Activated T-helper 1 cell treated with anti-CD3 and anti-CD28 coated beads, Interleukin-12 subunit alpha, Interleukin-12 subunit beta, Interleukin-2, Interleukin-4 antibody, amounts not matched to agents 30 ng/mL and 10 ng/mL and 1 ng/mL, durations not matched to agents 14 hours and 24 hours and 36 hours (primary cell): ENCODE measurements around the gene DCLK2. TPM values are rescaled to one million over a fixed set of nuclear protein-coding genes. Genes with fewer than 3 reads are reported as not detected.

Experiments used
- DNase-seq: peaks from one replicate; pipeline ENCODE4 v3.0.0; 2021; ENCODE audit warnings: low spot score
- H3K27ac Mint-ChIP-seq: one replicate; pipeline ENCODE4 v1.8.0; 2021; ENCODE audit warnings: mild to moderate bottlenecking, mixed read lengths
- H3K27me3 Mint-ChIP-seq: one replicate; pipeline ENCODE4 v1.8.0; 2022; ENCODE audit warnings: mild to moderate bottlenecking, moderate library complexity, mixed read lengths; ENCODE audit not compliant: insufficient read depth
- H3K36me3 Mint-ChIP-seq: one replicate; pipeline ENCODE4 v1.8.0; 2021; ENCODE audit warnings: low read depth, mixed read lengths
- H3K4me1 Mint-ChIP-seq: one replicate; pipeline ENCODE4 v1.8.0; 2021; ENCODE audit warnings: low read depth, mixed read lengths
- H3K4me3 Mint-ChIP-seq: one replicate; pipeline ENCODE4 v1.8.0; 2021; ENCODE audit warnings: mild to moderate bottlenecking, moderate library complexity, mixed read lengths
- H3K9me3 Mint-ChIP-seq: one replicate; pipeline ENCODE4 v1.8.0; 2021; ENCODE audit warnings: mixed read lengths
- intact Hi-C: fragments of 100-400 bp; cut with micrococcal nuclease; formaldehyde crosslinking; loops from one replicate; pipeline ENCODE4 v1.15.1; 2024
- total RNA-seq: library from RNA; stranded (reverse); gene quantifications from 2 replicates; pipeline ENCODE4 v1.2.3, GENCODE V29; 2022

The DCLK2 gene
- total RNA-seq, 1 donor from 2014 or later, result 0.08 TPM

DNA sequence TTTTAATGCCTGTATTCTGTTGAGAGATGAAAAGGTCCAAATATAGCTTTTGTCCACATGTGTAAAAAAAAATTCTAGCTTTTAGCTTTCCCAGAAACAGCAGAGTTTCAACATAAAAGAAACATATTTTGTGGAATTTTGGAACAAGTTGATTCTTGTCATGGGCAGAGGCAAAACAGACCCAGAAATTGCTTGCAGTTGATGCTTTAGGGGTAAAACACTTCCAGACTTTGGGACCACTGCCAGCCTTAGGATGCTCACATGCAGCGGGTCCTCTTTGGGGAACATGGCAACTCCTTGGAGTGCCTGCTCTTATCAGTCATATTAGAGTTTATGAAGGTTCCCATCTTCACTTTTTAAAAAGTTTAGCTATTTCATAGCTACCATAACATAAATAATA, 30.4 kb downstream of the DCLK2 start:
- intact Hi-C loops, result no loop called here
- no peak overlapping the region for H3K27ac Mint-ChIP-seq
- H3K27me3 Mint-ChIP-seq, result no peaks in the 10 kb centered on the region
- H3K9me3 Mint-ChIP-seq, result no peaks in the 10 kb centered on the region
- H3K36me3 Mint-ChIP-seq, result no peaks in the 10 kb centered on the region
- no peak overlapping the region for H3K4me3 Mint-ChIP-seq
- DNase-seq, result no peak
- no peaks in the 10 kb centered on the region for H3K4me1 Mint-ChIP-seq

DNA sequence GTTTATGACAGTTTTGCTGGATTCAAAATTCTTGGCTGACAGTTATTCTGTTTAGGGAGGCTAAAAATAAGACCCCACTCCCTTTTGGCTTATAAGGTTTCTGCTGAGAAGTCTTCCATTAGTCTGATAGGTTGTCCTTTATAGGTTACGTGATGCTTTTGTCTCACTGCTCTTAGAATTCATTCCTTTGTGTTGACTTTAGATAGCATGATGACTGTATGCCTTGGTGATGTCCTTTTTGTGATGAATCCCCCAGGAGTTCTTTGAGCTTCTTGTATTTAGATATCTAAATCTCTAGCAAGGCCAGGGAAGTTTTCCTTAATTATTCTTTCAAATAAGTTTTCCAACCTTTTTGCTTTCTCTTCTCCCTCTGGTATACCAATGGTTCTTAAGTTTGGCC, 36.4 kb downstream of the DCLK2 start:
- Mint-ChIP-seq H3K9me3 (peaks cover 6% of the 10 kb centered on the region), H3K27ac (no peak overlapping the region), H3K4me3 (no peak overlapping the region), H3K36me3 (no peaks in the 10 kb centered on the region), H3K4me1 (no peaks in the 10 kb centered on the region), H3K27me3 (no peaks in the 10 kb centered on the region)
- no peak for DNase-seq
- intact Hi-C loops, result no loop called here

DNA sequence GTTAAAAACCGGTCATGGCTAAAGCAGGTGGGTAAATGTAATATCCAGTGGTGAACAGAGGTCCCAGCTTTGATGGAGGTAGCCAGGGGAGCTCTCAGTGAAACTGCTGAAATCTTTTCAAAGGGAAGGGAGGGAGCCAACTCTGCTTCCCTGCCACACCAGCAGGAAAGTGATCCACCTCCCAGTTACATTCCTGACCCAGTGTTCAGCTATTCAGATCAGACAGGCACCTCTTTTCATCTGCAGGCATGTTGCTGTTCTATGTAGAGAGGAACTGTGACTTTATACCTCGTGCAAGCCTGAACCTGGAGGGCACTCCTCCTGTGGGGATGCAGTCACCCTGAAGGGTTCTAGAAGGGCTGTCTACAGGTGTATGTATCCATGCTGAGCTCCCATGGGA, 37.6 kb downstream of the DCLK2 start:
- no peaks in the 10 kb centered on the region for H3K27me3 Mint-ChIP-seq
- no peak overlapping the region for H3K4me3 Mint-ChIP-seq
- DNase-seq, result no peak
- H3K27ac Mint-ChIP-seq, result no peak overlapping the region
- intact Hi-C loops, result no loop called here
- no peaks in the 10 kb centered on the region for H3K36me3 Mint-ChIP-seq
- H3K4me1 Mint-ChIP-seq, result no peaks in the 10 kb centered on the region
- peaks cover 6% of the 10 kb centered on the region for H3K9me3 Mint-ChIP-seq

DNA sequence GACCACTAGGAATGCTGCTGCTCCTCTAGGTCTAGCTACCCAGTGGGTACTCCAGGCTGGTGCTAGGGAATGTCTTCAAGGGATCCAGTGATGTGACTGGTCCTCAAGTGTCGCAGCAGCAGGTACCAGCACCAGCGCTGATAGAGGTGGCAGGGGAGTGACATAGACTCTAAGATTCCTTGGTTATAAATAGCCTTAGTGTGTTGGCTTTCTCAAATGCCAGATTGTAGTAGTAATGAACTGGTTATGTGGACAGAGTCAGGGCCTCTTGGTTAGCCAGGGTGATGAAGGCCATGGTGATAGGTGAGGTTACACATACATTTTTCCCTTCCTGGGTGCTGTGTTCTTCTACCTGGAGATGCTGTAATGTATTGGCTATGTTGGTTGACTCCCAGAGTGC, 38.3 kb downstream of the DCLK2 start:
- H3K36me3 Mint-ChIP-seq, result no peaks in the 10 kb centered on the region
- H3K4me1 Mint-ChIP-seq, result no peaks in the 10 kb centered on the region
- H3K27ac Mint-ChIP-seq, result no peak overlapping the region
- H3K9me3 Mint-ChIP-seq, result peaks cover 6% of the 10 kb centered on the region
- intact Hi-C loops, result no loop called here
- no peak for DNase-seq
- no peaks in the 10 kb centered on the region for H3K27me3 Mint-ChIP-seq
- no peak overlapping the region for H3K4me3 Mint-ChIP-seq

DNA sequence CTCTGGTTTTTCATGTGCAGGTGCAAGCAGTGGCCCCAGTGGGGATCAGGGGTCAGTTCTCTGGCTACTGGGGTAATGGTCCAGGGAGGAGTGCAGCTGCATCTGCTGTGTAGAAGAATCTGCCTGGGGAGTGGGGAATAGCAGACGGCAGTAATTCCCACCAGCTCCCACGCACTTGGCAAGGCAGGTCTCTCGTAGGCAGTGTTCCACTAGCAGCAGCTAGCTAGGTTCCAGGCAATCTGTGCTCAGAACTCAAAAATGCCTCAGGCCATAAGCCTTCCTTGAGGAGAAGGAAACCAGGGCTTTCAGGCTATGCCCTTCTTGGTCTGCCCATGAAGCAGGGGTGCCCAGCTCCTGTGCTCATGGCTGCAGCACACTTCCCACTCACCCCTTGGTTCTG, 38.8 kb downstream of the DCLK2 start:
- H3K9me3 Mint-ChIP-seq, result peaks cover 6% of the 10 kb centered on the region
- no peaks in the 10 kb centered on the region for H3K36me3 Mint-ChIP-seq
- intact Hi-C loops, result no loop called here
- DNase-seq, result no peak
- no peaks in the 10 kb centered on the region for H3K4me1 Mint-ChIP-seq
- no peak overlapping the region for H3K27ac Mint-ChIP-seq
- no peak overlapping the region for H3K4me3 Mint-ChIP-seq
- H3K27me3 Mint-ChIP-seq, result no peaks in the 10 kb centered on the region

DNA sequence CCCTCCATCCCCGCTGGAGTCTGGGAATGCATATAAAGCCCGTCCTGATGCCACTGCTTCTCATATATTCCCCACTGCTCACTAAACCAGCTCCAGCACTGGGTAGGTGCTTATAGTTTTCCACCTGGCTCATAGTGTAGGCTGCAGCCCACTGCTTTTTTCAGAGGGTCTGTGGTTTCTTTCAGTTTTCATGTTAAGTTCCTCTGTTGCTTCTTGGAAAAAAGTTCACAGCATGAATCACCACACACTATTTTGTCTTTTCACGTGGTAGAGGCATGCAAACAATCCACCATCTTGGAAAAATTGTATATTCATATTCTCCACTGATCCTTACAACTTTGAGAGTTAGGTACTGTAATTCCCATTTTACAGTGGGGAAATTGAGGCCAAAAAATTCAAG, 39.4 kb downstream of the DCLK2 start:
- DNase-seq, result no peak
- Mint-ChIP-seq H3K27ac (no peak overlapping the region), H3K4me3 (no peak overlapping the region)

DNA sequence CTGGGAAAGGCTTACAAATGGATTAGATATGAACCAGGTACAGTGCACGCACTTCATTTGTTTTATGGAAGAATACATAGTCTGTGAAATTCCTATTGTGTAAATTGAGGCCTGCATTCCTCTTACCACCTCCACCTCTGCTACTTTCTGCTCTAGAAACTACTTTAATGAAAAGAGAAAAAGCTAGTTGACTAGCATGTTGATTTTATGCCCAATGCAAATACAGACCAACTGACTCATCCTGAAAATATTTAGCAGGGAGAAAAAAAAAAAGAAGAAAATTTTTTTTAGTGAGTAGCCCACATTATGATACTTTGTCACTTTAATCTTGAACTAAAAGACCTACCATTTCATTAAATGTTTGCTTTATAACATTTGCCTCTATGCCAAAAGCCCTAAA, 41.2 kb downstream of the DCLK2 start:
- Mint-ChIP-seq H3K4me1 (no peaks in the 10 kb centered on the region), H3K36me3 (no peaks in the 10 kb centered on the region), H3K4me3 (no peak overlapping the region), H3K27me3 (no peaks in the 10 kb centered on the region), H3K9me3 (peaks cover 3% of the 10 kb centered on the region), H3K27ac (no peak overlapping the region)
- intact Hi-C loops, result no loop called here
- DNase-seq, result no peak

More for the DNA sequence above, 39.4 kb downstream of the DCLK2 start:
- intact Hi-C loops, result no loop called here
- no peaks in the 10 kb centered on the region for H3K27me3 Mint-ChIP-seq
- H3K9me3 Mint-ChIP-seq, result peaks cover 6% of the 10 kb centered on the region
- no peaks in the 10 kb centered on the region for H3K36me3 Mint-ChIP-seq
- H3K4me1 Mint-ChIP-seq, result no peaks in the 10 kb centered on the region

DNA sequence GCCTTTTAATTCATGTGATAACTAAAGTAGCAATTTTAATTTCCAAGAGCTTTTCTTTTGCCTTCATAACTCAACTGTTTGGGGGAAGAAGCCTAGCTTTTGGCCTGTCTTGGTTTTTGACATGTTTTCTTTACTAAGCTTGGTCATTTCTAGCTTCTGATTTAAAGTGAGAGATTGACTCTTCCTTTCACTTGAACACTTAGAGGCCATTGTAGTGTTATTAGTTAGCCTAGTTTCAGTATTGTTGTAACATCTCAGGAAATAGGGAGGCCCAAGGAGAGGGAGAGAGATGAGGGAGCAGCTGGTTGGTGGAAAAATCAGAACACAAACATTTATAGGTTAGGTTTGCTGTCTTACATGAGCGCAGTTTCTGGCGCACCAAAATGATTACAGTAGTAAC, 44.8 kb downstream of the DCLK2 start:
- intact Hi-C loops, result no loop called here
- H3K27me3 Mint-ChIP-seq, result no peaks in the 10 kb centered on the region
- no peak overlapping the region for H3K4me3 Mint-ChIP-seq
- DNase-seq, result no peak
- no peaks in the 10 kb centered on the region for H3K36me3 Mint-ChIP-seq
- no peaks in the 10 kb centered on the region for H3K4me1 Mint-ChIP-seq
- H3K27ac Mint-ChIP-seq, result no peak overlapping the region
- H3K9me3 Mint-ChIP-seq, result no peaks in the 10 kb centered on the region

DNA sequence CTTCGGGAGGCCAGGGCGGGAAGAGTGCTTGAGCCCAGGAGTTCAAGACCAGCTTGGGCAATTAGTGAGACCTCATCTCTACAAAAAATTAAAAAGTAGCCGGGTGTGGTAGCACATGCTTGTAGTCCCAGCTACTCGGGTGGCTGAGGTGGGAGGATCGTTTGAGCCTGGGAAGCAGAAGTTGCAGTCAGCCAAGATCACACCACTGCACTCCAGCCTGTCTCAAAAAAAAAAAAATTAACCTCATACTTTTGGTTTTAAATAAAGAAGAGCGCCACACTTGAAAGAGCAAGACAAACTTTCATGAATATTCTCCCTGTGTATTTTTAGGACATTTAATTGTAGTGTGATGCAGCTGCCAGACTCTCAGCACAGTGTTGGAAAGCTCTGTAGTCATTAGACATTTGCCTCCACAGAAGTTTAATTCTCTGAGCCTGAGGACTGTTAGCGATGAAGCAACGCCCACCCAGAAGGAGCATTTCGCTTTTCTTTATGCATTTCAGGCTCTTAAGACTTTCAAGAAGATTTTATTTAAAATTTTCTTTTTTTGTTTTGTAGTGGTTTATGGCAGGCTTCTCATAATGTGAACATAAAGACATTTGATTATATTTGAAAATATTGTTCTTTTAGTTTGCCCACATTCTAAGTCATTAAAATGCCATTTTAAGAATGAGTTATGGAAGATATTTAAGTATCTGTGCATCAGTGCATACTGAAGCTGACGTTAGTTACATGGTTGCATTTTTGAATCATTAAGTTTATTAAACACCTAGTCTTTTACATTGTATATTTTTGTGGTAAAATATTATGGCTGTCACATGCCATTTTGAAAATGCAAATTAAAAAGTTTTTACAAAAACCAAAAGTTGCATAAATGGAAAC, 45.8 kb downstream of the DCLK2 start:
- H3K27me3 Mint-ChIP-seq, result no peaks in the 10 kb centered on the region
- intact Hi-C loops, result no loop called here
- H3K9me3 Mint-ChIP-seq, result no peaks in the 10 kb centered on the region
- no peaks in the 10 kb centered on the region for H3K4me1 Mint-ChIP-seq
- H3K36me3 Mint-ChIP-seq, result no peaks in the 10 kb centered on the region
- no peak overlapping the region for H3K4me3 Mint-ChIP-seq
- DNase-seq, result no peak
- no peak overlapping the region for H3K27ac Mint-ChIP-seq

DNA sequence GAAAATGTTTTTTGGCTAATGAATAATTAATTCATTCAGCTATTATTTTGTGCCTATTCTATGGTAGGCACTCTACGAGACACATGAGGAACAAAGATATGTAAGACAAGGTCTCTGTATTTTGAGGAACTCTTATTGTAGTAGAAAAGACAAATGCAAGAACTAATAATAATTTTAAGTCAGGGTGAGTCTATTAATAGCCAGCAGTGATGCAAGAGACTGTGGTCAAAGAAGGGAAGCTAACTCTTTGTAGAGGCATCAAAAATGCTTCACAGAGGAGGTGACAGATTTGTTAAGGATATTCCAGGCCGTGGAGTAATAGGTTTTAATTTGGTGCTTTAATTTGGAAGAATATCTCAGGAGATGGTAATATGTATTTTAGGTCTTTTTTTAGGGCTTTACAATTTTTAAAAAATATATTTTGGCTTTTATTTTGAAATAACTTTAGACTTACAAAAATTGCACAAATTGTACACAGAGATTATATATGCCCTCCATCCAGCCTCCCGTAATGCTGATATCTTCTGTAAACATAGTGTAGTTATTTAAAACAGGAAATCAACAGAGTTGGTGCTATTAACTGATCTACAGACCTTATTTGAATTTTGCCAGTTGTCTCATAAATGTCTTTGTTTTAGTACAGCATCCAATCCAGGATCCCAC, 48.1 kb downstream of the DCLK2 start:
- Mint-ChIP-seq H3K4me1 (no peaks in the 10 kb centered on the region), H3K27me3 (peaks cover 3% of the 10 kb centered on the region), H3K4me3 (no peak overlapping the region), H3K9me3 (no peaks in the 10 kb centered on the region), H3K36me3 (no peaks in the 10 kb centered on the region), H3K27ac (no peak overlapping the region)
- intact Hi-C loops, result no loop called here
- no peak for DNase-seq

DNA sequence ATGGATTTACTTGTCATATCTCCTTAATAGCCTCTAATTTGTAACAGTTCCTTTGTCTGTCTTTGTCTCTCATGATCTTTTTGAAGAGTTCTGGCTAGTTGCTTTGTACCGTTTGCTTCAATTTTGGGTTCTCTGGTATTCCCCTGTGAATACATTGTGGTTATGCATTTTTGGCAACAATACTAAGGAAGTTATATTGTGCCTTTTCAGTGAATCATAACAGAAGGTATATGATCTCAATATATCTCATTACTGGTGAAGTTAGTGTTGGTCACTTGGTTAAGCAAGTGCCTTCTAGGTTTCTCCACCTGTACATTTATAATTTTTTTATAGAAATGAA, 48.6 kb downstream of the DCLK2 start:
- DNase-seq, result no peak
- Mint-ChIP-seq H3K27me3 (peaks cover 3% of the 10 kb centered on the region), H3K27ac (no peak overlapping the region), H3K4me1 (no peaks in the 10 kb centered on the region), H3K36me3 (no peaks in the 10 kb centered on the region), H3K9me3 (no peaks in the 10 kb centered on the region), H3K4me3 (no peak overlapping the region)
- intact Hi-C loops, result no loop called here

DNA sequence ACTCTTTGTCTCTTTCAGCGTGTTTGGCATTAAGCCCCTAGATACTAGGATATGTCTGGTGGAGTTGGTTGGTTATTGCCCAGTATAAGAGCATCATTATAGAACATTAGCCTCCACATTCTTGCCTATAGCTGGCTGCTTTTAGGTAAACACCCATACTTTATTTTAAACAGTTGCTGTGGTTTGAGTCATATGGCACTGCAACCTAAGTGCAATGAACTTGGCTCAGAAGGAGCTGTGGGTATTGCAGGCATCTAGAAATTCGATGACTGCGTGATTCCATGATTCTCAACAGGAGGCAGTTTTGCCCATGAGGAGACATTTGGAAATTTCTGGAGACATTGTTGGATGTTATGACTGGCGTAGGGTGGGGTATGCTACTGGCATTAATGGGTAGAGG, 49.5 kb downstream of the DCLK2 start:
- no peak overlapping the region for H3K27ac Mint-ChIP-seq
- H3K4me1 Mint-ChIP-seq, result no peaks in the 10 kb centered on the region
- peaks cover 3% of the 10 kb centered on the region for H3K27me3 Mint-ChIP-seq
- H3K36me3 Mint-ChIP-seq, result no peaks in the 10 kb centered on the region
- intact Hi-C loops, result no loop called here
- no peaks in the 10 kb centered on the region for H3K9me3 Mint-ChIP-seq
- no peak overlapping the region for H3K4me3 Mint-ChIP-seq
- no peak for DNase-seq

DNA sequence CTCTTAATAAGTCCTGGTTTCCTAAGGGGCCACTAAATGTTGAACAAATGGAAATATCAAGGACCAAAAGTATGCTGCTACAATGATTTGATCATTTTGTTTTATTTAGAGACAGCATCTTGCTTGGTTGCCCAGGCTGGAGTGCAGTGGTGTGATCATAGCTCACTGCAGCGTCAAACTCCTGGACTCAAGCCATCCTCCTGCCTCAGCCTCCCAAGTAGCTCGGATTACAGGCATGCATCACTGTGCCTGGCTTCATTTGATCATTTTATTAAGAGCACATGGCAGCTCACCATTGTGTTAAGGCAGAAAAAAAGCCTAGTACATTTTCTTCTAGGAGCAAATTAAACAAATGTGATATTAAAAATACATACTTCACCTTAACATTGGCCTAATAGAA, 52.7 kb downstream of the DCLK2 start:
- H3K9me3 Mint-ChIP-seq, result no peaks in the 10 kb centered on the region
- no peak for DNase-seq
- H3K4me3 Mint-ChIP-seq, result no peak overlapping the region
- peaks cover 3% of the 10 kb centered on the region for H3K27me3 Mint-ChIP-seq
- intact Hi-C loops, result no loop called here
- H3K4me1 Mint-ChIP-seq, result no peaks in the 10 kb centered on the region
- no peak overlapping the region for H3K27ac Mint-ChIP-seq
- no peaks in the 10 kb centered on the region for H3K36me3 Mint-ChIP-seq
